IMR-90 (cell line): Measurements from ENCODE around the gene APLF. TPM values are rescaled to one million over a fixed set of nuclear protein-coding genes. Genes with fewer than 3 reads are reported as not detected.

Experiments used
- ATAC-seq: fragments of 200-7000 bp; cut with Tn5 transposase; 2 replicates; pipeline ENCODE4 v1.9.1; 2020; ENCODE audit warnings: low read depth, mild to moderate bottlenecking, moderate library complexity
- BruUV-seq: library from RNA; stranded (reverse); fragments of 400-500 nt; replicated peaks from 2 replicates; lab custom pipeline; 2021; lab: Mats Ljungman, UMichigan
- CTCF ChIA-PET: fragments of 300-600 bp; formaldehyde crosslinking; extraction: SDS; loops from one replicate; lab custom pipeline; 2021; ENCODE audit warnings: antibody characterized with exemption; lab: Yijun Ruan, JAX
- POLR2A ChIA-PET: fragments of 300-600 bp; sonication (Branson Sonifier 250); formaldehyde crosslinking; loops from one replicate; lab custom pipeline; 2022; ENCODE audit warnings: antibody characterized with exemption; ENCODE audit not compliant: unreplicated experiment; lab: Charles Lee
- DNase-seq: peaks from one replicate; pipeline ENCODE4 v3.0.0; 2013
- H2AFZ ChIP-seq: replicated peaks from 2 replicates; pipeline ENCODE3; 2013; ENCODE audit warnings: low read length, mild to moderate bottlenecking; ENCODE audit not compliant: poor library complexity
- H2AK5ac ChIP-seq: 2 replicates; pipeline ENCODE4 v1.6.1; 2013; ENCODE audit warnings: low read depth, low read length, inconsistent platforms
- H2AK9ac ChIP-seq: replicated peaks from 2 replicates; pipeline ENCODE3; 2013; ENCODE audit warnings: mild to moderate bottlenecking, low read depth, low read length, moderate library complexity; ENCODE audit not compliant: poor library complexity
- H2BK120ac ChIP-seq: 2 replicates; pipeline ENCODE4 v1.6.1; 2013; ENCODE audit warnings: low read depth, low read length, inconsistent platforms
- H2BK15ac ChIP-seq: 3 replicates; pipeline ENCODE4 v1.6.1; 2013; ENCODE audit warnings: low read depth, low read length, inconsistent platforms
- H2BK20ac ChIP-seq: 2 replicates; pipeline ENCODE4 v1.6.1; 2013; ENCODE audit warnings: low read depth, mild to moderate bottlenecking, inconsistent platforms, low read length, moderate library complexity
- H2BK5ac ChIP-seq: 2 replicates; pipeline ENCODE4 v1.6.1; 2013; ENCODE audit warnings: mild to moderate bottlenecking, low read depth, low read length, inconsistent platforms; ENCODE audit not compliant: poor library complexity, severe bottlenecking
- H3K14ac ChIP-seq: replicated peaks from 2 replicates; pipeline ENCODE4 v1.6.1; 2013; ENCODE audit warnings: low read depth, low read length, inconsistent platforms
- H3K18ac ChIP-seq: 2 replicates; pipeline ENCODE4 v1.6.1; 2013; ENCODE audit warnings: low read depth, low read length, control low read depth
- H3K23ac ChIP-seq: 2 replicates; pipeline ENCODE4 v1.6.1; 2013; ENCODE audit warnings: low read depth, low read length, inconsistent platforms
- H3K27ac ChIP-seq: 2 replicates; pipeline ENCODE4 v1.5.1; 2013; ENCODE audit warnings: mild to moderate bottlenecking, control low read depth, low read length; ENCODE audit not compliant: insufficient read depth
- H3K27me3 ChIP-seq: 2 replicates; pipeline ENCODE4 v1.6.1; 2013; ENCODE audit warnings: low read length; ENCODE audit not compliant: control insufficient read depth, insufficient read depth
- H3K36me3 ChIP-seq: 2 replicates; pipeline ENCODE4 v1.6.1; 2013; ENCODE audit warnings: low read length, mixed read lengths; ENCODE audit not compliant: control insufficient read depth, insufficient read depth
- H3K4ac ChIP-seq: 2 replicates; pipeline ENCODE4 v1.6.1; 2013; ENCODE audit warnings: low read depth, low read length, inconsistent platforms
- H3K4me1 ChIP-seq: 2 replicates; pipeline ENCODE4 v1.6.1; 2013; ENCODE audit warnings: low read length, mixed read lengths; ENCODE audit not compliant: control insufficient read depth, insufficient read depth
- H3K4me2 ChIP-seq: 2 replicates; pipeline ENCODE4 v1.6.1; 2013; ENCODE audit warnings: low read depth, mild to moderate bottlenecking, control low read depth, low read length, moderate library complexity
- H3K4me3 ChIP-seq: 2 replicates; pipeline ENCODE4 v1.5.1; 2013; ENCODE audit warnings: low read depth, mild to moderate bottlenecking, control low read depth, low read length, moderate library complexity; ENCODE audit not compliant: insufficient read depth
- H3K56ac ChIP-seq: 2 replicates; pipeline ENCODE4 v1.6.1; 2013; ENCODE audit warnings: low read length, inconsistent platforms; ENCODE audit not compliant: insufficient read depth; ENCODE audit errors: extremely low read depth
- H3K79me1 ChIP-seq, 2 experiments: 2 replicates each; pipeline ENCODE4 v1.6.1; 2013; ENCODE audit warnings: low read length in 2 of 2, inconsistent platforms in 1 of 2, low read depth in 1 of 2
- H3K9ac ChIP-seq: 2 replicates; pipeline ENCODE4 v1.6.1; 2013; ENCODE audit warnings: low read depth, low read length, control low read depth
- H3K9me1 ChIP-seq: 2 replicates; pipeline ENCODE4 v1.6.1; 2013; ENCODE audit warnings: low read length, inconsistent platforms; ENCODE audit not compliant: insufficient read depth
- H3K9me3 ChIP-seq: 2 replicates; pipeline ENCODE4 v1.6.1; 2013; ENCODE audit warnings: low read length; ENCODE audit not compliant: control insufficient read depth, insufficient read depth
- H4K20me1 ChIP-seq: 2 replicates; pipeline ENCODE4 v1.6.1; 2013; ENCODE audit warnings: low read length, inconsistent platforms; ENCODE audit not compliant: insufficient read depth
- H4K5ac ChIP-seq: 2 replicates; pipeline ENCODE4 v1.6.1; 2013; ENCODE audit warnings: mild to moderate bottlenecking, low read depth, low read length, control low read depth
- H4K8ac ChIP-seq, 2 experiments: 2 replicates each; pipeline ENCODE4 v1.6.1; 2013; ENCODE audit warnings: low read depth in 2 of 2, low read length in 2 of 2, control low read depth in 1 of 2, inconsistent platforms in 1 of 2
- H4K91ac ChIP-seq: 2 replicates; pipeline ENCODE4 v1.6.1; 2013; ENCODE audit warnings: low read depth, low read length, inconsistent platforms; ENCODE audit not compliant: insufficient read depth
- RCOR1 ChIP-seq: IDR thresholded peaks from 2 replicates; pipeline ENCODE4 v1.6.1; 2012; ENCODE audit warnings: mild to moderate bottlenecking, low read length, improper control_type of control experiment; ENCODE audit not compliant: insufficient replicate concordance
- WGBS, 2 experiments: methylation state at CpG; one replicate each; pipeline versions ENCODE4 v1.1.5 to v1.1.7; 2013; ENCODE audit warnings: missing lambda C conversion rate in 2 of 2; ENCODE audit not compliant: insufficient read length in 1 of 2; ENCODE audit errors: extremely low coverage in 2 of 2; 5-methylcytosine and 5-hydroxymethylcytosine counted together
- dilution Hi-C: fragments of 300-500 bp; cut with HindIII; formaldehyde crosslinking; loops from one replicate; pipeline ENCODE4 v1.14.3; 2018; ENCODE audit warnings: low sequenced_read_pairs; ENCODE audit not compliant: unreplicated experiment
- in situ Hi-C: fragments of 300-500 bp; cut with MboI; formaldehyde crosslinking; loops from 3 replicates; pipeline ENCODE4 v1.14.3; 2019; ENCODE audit warnings: low sequenced_read_pairs, inconsistent platforms, mixed read lengths
- intact Hi-C: fragments of 100-400 bp; cut with micrococcal nuclease; formaldehyde crosslinking; loops from 2 replicates; pipeline ENCODE4 v1.10.0; 2022
- polyA plus RNA-seq, 3 experiments: library from polyadenylated mRNA; depleted of rRNA; stranded (reverse); fragments of >200 nt; gene quantifications; 2 replicates each; pipeline ENCODE4 v1.2.3, GENCODE V29; 2012; ENCODE audit warnings: low replicate concordance in 1 of 3
- total RNA-seq: library from RNA; depleted of rRNA; stranded (reverse); fragments of >200 nt; gene quantifications from 2 replicates; pipeline ENCODE4 v1.2.3, GENCODE V29; 2012

APLF gene
- total and polyA plus RNA-seq, 2 of the 4 experiments (the other 2 are of a cell fraction) = 1.5 to 2.3 TPM

DNA sequence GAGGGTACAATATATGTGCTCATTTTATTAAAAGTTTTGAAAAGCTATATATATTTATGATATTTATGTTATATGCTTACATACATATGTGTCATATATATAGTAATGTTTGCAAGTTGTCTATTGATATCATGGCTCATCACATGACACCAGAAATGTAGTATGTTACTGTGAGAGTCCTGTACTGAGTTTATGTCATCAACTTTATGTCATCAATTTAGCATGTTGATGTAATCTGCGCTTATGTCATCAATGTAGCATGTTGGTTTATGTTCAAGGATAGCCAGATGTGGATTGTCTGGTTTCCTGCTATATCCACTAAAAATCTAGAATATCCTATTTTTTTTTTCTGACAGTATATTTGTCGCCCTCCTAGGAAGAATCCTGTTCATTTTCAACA lies 77.4 kb downstream of the APLF start:
- H2BK20ac ChIP-seq = no peak overlapping the region
- intact Hi-C loops (no loop called here), in situ Hi-C loops (no loop called here), dilution Hi-C loops (no loop called here)
- TF ChIP-seq RCOR1 = no peak
- no peak overlapping the region for H3K4me2 ChIP-seq
- H3K4me1 ChIP-seq = no peaks in the 10 kb centered on the region
- DNase-seq (no peak), ATAC-seq (no peak)
- H4K20me1 ChIP-seq = no peaks in the 10 kb centered on the region
- no peaks in the 10 kb centered on the region for H3K79me1 ChIP-seq
- H3K56ac ChIP-seq = no peak overlapping the region
- BruUV-seq = no TSS peak
- H2BK120ac ChIP-seq = no peak overlapping the region
- ChIA-PET CTCF (no interaction called here), POLR2A (no interaction called here)
- H4K91ac ChIP-seq = no peak overlapping the region
- H3K9ac ChIP-seq = no peak overlapping the region
- no peak overlapping the region for H3K23ac ChIP-seq
- H3K9me3 ChIP-seq = no peaks in the 10 kb centered on the region
- H2AK9ac ChIP-seq = no peak overlapping the region
- H3K27ac ChIP-seq = no peak overlapping the region
- H3K27me3 ChIP-seq = no peaks in the 10 kb centered on the region
- H2BK5ac ChIP-seq = no peak overlapping the region
- no peaks in the 10 kb centered on the region for H3K9me1 ChIP-seq
- no peak overlapping the region for H4K8ac ChIP-seq
- H3K14ac ChIP-seq = no peak overlapping the region
- no peak overlapping the region for H4K5ac ChIP-seq
- H2BK15ac ChIP-seq = no peak overlapping the region
- no CpG with 5 or more reads among the region's 2 CpGs for WGBS, 2 experiments
- no peaks in the 10 kb centered on the region for H3K36me3 ChIP-seq
- no peak overlapping the region for H3K4me3 ChIP-seq
- no peak overlapping the region for H2AFZ ChIP-seq
- no peak overlapping the region for H3K18ac ChIP-seq
- H3K4ac ChIP-seq = no peak overlapping the region
- H2AK5ac ChIP-seq = no peak overlapping the region
